GM12891 (cell line): ENCODE results near the gene DUSP10.
A peak's percentile ranks its signal among the peaks of the same experiment; 100 is the strongest.

ENCODE experiments used
- DNase-seq: peaks from one replicate; pipeline ENCODE4 v3.0.0; 2011; ENCODE audit warnings: low spot score; ENCODE audit not compliant: insufficient read length
- FAIRE-seq: peaks from 2 replicates; lab custom pipeline; 2011; peaks lifted over from hg19 to GRCh38; lab: Jason Lieb, UNC
- PAX5 ChIP-seq: IDR thresholded peaks from 2 replicates; pipeline ENCODE4 v1.6.1; 2011; ENCODE audit warnings: low read length, moderate library complexity, mild to moderate bottlenecking; ENCODE audit not compliant: insufficient read depth, severe bottlenecking
- POLR2A ChIP-seq: IDR thresholded peaks from 2 replicates; pipeline ENCODE4 v1.6.1; 2011; ENCODE audit warnings: low read depth, low read length, control low read depth
- POLR2AphosphoS5 ChIP-seq: IDR thresholded peaks from 2 replicates; pipeline ENCODE4 v1.6.1; 2011; ENCODE audit warnings: low read depth, low read length, control low read depth
- POU2F2 ChIP-seq: IDR thresholded peaks from 2 replicates; pipeline ENCODE4 v1.6.1; 2011; ENCODE audit warnings: low read depth, mild to moderate bottlenecking, control low read depth, low read length, moderate library complexity
- SPI1 ChIP-seq: IDR thresholded peaks from 2 replicates; pipeline ENCODE4 v1.6.1; 2011; ENCODE audit warnings: low read depth, low read length, control low read depth
- TAF1 ChIP-seq: IDR thresholded peaks from 2 replicates; pipeline ENCODE4 v1.6.1; 2011; ENCODE audit warnings: low read depth, low read length, control low read depth

Gene DUSP10

GRCh38 chr1:221778535-221779142 is 36.8 kb upstream of the DUSP10 start:
- FAIRE-seq, result peak; percentile 92
- TF ChIP-seq POU2F2 (no peak), PAX5 (no peak), SPI1 (peak; percentile 88), POLR2A (no peak; the same call in 1 of the 2 replicates), TAF1 (no peak)
- DNase-seq, result no peak

GRCh38 chr1:221778125-221778524 is 36.2 kb upstream of the DUSP10 start:
- no peak for DNase-seq
- no peak for TF ChIP-seq TAF1
- no peak for TF ChIP-seq POLR2AphosphoS5
- FAIRE-seq, result no peak

- DNase-seq (no peak), FAIRE-seq (peak; percentile 94)
- TF ChIP-seq POLR2A, result peak; percentile 36; the same call in 1 of the 2 replicates
- TF ChIP-seq POU2F2, result peak; percentile 97
- TF ChIP-seq SPI1, result peak; percentile 92
- peak; percentile 40 for TF ChIP-seq PAX5
- TF ChIP-seq POLR2AphosphoS5, result peak; percentile 41; the same call in 1 of the 2 replicates
- no peak for TF ChIP-seq TAF1
These were observed 35.7 kb upstream of the DUSP10 start for GRCh38 chr1:221777431-221778072.

GRCh38 chr1:221776495-221777301 is 34.8 kb upstream of the DUSP10 start:
- TF ChIP-seq SPI1 (peak; percentile 97), POU2F2 (peak; percentile 68; the same call in 1 of the 2 replicates), POLR2A (no peak)
- DNase-seq, result no peak
- peak; percentile 95 for FAIRE-seq

- DNase-seq, result no peak
- TF ChIP-seq TAF1 (no peak), POLR2AphosphoS5 (no peak), POLR2A (no peak), PAX5 (no peak), POU2F2 (no peak), SPI1 (no peak)
- FAIRE-seq, result no peak
These were observed 33.3 kb upstream of the DUSP10 start for GRCh38 chr1:221775206-221775605.

GRCh38 chr1:221774054-221774842 is 32.4 kb upstream of the DUSP10 start:
- TF ChIP-seq POLR2AphosphoS5 (no peak), POU2F2 (no peak)
- FAIRE-seq, result peak; percentile 38
- no peak for DNase-seq

- FAIRE-seq, result no peak
- no peak for DNase-seq
- no peak for TF ChIP-seq POLR2AphosphoS5
- no peak for TF ChIP-seq POLR2A
- TF ChIP-seq SPI1, result no peak
- no peak for TF ChIP-seq PAX5
- no peak for TF ChIP-seq POU2F2
- TF ChIP-seq TAF1, result no peak
These were observed 31.5 kb upstream of the DUSP10 start for GRCh38 chr1:221773383-221773782.

- TF ChIP-seq POU2F2 (no peak), PAX5 (no peak), TAF1 (no peak), POLR2A (no peak), SPI1 (no peak), POLR2AphosphoS5 (no peak)
- DNase-seq (no peak), FAIRE-seq (no peak)
These were observed 30.2 kb upstream of the DUSP10 start for GRCh38 chr1:221772117-221772516.

- DNase-seq (no peak), FAIRE-seq (no peak)
- TF ChIP-seq SPI1, result no peak
These were observed 26.7 kb upstream of the DUSP10 start for GRCh38 chr1:221768444-221769066.
